Limb (tissue), 2 donors: ENCODE measurements around the gene CMKLR1.

ENCODE experiments used
- DNase-seq, 2 donors: peaks; one replicate each; pipeline ENCODE4 v3.0.0-alpha.2; 2016; ENCODE audit errors: extremely low spot score in 2 of 2

The CMKLR1 gene, protein sequence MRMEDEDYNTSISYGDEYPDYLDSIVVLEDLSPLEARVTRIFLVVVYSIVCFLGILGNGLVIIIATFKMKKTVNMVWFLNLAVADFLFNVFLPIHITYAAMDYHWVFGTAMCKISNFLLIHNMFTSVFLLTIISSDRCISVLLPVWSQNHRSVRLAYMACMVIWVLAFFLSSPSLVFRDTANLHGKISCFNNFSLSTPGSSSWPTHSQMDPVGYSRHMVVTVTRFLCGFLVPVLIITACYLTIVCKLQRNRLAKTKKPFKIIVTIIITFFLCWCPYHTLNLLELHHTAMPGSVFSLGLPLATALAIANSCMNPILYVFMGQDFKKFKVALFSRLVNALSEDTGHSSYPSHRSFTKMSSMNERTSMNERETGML

GRCh38 chr12:108338915-108339657 is at the start of gene CMKLR1:
TSS of gene CMKLR1 (minus strand) at chr12:108339311. CDS start at chr12:108293591, 45,720 bp downstream.
- peak; percentile 34 to 52 for DNase-seq

GRCh38 chr12:108387771-108388170 is 48.7 kb upstream of the CMKLR1 start:
- DNase-seq, result no peak

- no peak for DNase-seq
Observed at GRCh38 chr12:108386709-108387360, 47.7 kb upstream of the CMKLR1 start.

DNA sequence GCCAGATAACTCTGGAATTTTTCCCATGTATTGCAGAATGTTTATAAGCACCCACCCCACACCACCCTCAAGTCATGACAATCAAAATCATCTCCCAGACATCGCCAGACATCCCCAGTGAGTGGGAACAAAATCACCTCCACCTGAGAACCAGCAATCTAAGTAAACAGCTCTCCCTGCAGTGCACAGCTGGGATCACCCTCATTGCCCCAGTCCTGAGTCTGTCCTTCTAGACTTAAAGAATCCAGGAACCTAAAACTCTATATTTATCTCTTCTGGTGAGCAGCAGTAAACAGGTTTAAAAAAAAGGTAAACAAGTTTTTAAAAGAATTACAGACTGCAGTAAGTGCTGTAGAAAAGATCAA is 43.3 kb upstream of the CMKLR1 start:
- DNase-seq, result no peak

GRCh38 chr12:108381787-108382436 is 42.8 kb upstream of the CMKLR1 start:
- peak; percentile 11 to 63 for DNase-seq

DNA sequence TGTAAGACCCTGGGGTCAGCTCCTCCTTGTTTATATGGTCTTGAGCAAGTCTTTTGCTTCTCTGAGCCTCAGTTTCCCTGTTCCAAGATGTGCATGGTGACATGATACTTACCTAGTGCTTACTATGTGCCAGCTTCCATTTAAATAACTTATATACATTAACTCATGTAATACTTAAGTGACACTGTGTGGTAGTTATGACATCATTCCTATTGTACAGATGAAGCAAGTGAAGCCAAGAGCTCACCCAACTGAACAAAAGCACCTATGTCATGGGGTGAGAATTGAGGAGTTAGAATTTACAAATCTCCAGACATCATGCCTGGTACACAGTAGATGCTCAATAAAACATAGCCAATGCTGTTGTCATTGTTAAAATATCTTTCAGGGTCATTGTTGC is 41.3 kb upstream of the CMKLR1 start:
- no peak for DNase-seq

DNA sequence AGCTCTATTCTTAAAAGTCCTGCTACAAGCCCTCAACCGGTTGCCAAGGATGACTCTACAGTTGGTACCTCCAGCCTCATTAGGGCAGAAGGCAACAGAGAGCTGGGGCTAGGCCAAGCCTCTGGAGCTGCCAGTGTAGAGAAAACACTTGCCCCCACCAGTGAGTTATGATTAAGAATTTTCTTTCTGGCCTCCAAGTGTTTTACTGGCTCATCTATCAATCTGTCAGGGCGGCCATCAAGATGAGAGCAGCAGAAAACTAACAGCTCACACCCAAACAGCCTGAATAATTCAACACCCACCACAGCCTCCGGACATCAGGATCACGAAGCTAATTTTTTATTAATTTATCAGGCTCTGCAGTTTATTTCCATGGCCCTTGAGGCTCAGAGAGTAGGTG is 40.7 kb upstream of the CMKLR1 start:
- no peak for DNase-seq

GRCh38 chr12:108378926-108379325 is 39.8 kb upstream of the CMKLR1 start:
- DNase-seq, result no peak

- no peak for DNase-seq
Observed at GRCh38 chr12:108377260-108377659, 38.1 kb upstream of the CMKLR1 start.

DNA sequence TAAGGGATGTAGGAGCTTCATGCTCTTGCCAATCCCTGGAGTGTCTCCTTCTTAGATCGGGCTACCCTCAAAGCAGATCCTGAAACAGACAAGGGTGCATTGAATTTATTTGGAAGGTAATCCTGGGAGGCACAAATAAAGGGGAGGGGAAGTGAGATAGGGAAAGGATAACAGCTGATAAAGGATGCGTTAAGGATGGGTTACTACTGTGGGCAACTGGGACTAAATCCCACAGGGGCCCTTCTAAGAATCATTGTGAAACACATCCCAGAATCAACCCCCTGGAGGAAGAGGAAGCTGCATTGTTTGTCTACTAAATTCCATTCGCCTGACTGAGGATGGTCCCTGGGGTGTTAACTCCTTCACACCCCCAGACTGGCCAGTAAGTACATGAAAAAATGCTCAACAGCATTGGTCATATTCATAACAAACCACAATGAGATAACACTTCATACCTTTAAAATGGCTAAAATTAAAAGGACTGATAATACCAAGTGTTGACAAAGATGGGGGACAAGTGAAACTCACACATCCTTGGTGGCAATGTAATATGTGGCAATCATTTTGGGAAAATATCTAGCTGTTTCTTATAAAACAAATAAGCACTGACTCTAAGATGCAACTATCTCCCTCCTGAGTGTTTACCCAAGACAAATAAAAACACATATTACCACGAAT is 37.0 kb upstream of the CMKLR1 start:
- no peak for DNase-seq

GRCh38 chr12:108374596-108375320 is 35.6 kb upstream of the CMKLR1 start:
- no peak for DNase-seq

DNA sequence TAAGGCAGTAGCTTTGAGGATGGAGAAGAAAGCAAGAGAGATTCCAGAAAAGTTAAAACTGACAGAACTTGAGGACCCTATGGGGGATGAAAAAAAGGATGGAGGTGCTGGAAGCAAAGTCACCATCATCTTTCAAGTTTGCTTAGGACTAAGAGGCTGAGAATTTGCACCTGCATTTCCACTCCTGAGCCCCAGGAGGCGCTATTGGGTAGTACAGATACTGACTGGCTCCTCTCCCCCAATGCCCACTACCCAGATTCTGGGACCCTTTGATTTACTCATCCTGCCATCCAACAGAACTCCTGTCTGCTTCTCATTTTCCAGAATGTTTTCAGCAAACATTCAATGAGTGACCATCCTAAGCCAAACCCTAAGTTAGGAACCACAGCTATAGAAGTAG is 34.0 kb upstream of the CMKLR1 start:
- DNase-seq, result no peak

DNA sequence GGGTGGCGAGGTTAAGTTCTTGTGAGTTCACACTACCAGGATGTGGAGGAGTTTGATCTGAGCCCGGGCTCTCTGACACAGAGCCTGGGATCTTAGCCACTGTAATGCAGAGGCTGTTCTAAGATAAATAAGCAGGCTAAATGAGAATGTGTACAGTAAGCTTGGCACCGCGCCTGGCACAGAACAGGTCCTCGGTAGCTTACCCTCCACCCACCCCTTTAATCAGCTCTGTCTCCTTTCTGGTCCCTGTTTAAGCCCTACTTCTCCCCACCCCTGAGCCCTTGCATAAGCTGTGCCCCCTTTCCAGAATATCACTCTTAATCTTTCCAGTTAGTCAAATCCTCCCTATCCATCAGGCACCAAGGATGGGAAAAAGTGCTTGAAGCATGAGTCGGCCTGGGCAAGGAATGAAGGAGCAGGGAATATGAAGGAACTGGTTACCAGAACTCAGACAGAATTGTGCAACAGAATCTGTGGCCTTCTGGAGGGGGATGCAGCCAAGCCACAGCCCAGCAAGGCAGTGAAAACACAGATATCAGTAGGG is 32.8 kb upstream of the CMKLR1 start:
- DNase-seq, result no peak

- DNase-seq, result no peak
Observed at GRCh38 chr12:108370415-108370814, 31.3 kb upstream of the CMKLR1 start.

DNA sequence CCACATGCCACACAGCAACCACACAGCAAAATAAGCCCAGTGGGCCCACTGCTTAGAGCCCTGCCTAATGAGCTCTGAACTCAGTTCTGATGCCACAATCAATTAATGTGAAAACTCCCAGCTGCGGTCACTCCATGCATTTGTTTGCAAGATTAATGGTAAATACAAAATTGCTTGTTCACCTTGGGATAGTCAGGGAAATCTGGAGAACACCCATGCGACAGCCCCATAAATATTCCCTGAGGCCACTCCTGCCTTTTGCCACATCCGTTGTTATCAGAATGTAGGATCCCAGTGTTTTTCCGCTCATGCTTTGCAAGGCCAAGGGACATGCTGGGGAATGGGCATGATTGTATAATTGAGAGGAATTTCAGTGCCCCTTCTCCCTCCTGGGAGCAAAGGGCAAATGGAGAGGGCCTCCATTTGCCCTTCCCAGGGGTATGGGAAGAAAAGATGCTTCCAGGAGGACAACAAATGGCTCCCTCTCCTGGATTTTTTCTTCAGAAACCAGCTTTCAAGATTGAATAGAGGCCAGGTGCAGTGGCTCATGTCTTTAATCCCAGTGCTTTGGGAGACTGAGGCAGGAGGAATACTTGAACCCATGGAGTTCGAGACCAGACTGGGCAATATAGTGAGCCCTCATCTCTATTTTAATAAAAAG is 30.8 kb upstream of the CMKLR1 start:
- no peak for DNase-seq

DNA sequence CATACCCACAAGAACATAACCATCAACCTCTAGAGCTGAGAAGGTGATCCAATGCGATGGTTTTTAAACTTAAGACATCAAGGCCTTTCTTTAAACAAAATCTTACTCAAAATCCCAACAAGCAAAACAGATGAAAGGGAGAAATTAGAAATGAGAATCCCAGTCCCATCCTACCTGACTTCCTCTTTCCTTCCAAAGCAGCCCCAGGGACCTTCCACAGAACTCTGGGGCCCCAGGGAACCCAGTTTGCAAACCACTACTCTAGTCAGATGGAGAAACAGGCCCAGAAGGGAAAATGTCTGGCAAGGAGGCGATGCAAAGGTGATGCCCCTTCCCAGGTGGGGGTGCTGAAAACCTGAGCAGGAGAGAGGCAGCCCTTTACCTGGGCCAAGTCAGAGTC is 29.0 kb upstream of the CMKLR1 start:
- DNase-seq, result no peak

DNA sequence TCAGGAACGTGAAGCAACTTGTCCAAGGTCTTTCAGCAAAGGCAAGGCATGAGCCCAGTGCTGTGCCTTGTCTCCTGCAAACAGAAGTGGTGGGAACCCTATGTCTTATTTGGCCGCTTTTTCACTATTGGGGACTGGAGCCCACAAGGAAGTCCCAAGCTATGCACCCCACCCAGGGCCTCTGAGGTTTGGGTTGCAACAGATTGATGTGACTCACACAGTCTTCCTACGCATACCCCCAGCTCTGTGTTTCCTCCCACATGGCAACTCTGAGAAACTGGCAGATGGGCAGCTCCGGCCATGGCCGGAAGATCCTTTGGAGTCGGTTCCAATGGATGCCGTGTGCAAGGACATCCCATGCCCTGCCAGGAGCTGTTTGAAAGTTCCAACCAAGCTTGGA is 28.3 kb upstream of the CMKLR1 start:
- DNase-seq, result no peak

GRCh38 chr12:108365324-108365723 is 26.2 kb upstream of the CMKLR1 start:
- no peak for DNase-seq

GRCh38 chr12:108364879-108365278 is 25.8 kb upstream of the CMKLR1 start:
- DNase-seq, result no peak

- no peak for DNase-seq
Observed at GRCh38 chr12:108363565-108363964, 24.5 kb upstream of the CMKLR1 start.
